Fibroblast of skin of back (primary cell): ENCODE measurements around the gene LTBP2.

Experiments
- DNase-seq: peaks from one replicate; pipeline ENCODE4 v3.0.0-alpha.2; 2013

The LTBP2 gene

GRCh38 chr14:74524812-74525135 lies 87.3 kb downstream of the LTBP2 start:
- DNase-seq = no peak

- DNase-seq = no peak
Observed at GRCh38 chr14:74524076-74524811, 87.8 kb downstream of the LTBP2 start.

GRCh38 chr14:74522740-74523139 lies 89.3 kb downstream of the LTBP2 start:
- DNase-seq = no peak

GRCh38 chr14:74521756-74522155 lies 90.3 kb downstream of the LTBP2 start:
- DNase-seq = no peak

- DNase-seq = no peak
Observed at GRCh38 chr14:74519316-74520074, 92.5 kb downstream of the LTBP2 start.

GRCh38 chr14:74518221-74518620 lies 93.8 kb downstream of the LTBP2 start:
- no peak for DNase-seq

GRCh38 chr14:74517731-74518130 lies 94.3 kb downstream of the LTBP2 start:
- DNase-seq = no peak

GRCh38 chr14:74516451-74517160 lies 95.4 kb downstream of the LTBP2 start:
- DNase-seq = peak; percentile 60

- no peak for DNase-seq
Observed at GRCh38 chr14:74515891-74516412, 96.1 kb downstream of the LTBP2 start.

GRCh38 chr14:74514471-74514941 lies 97.5 kb downstream of the LTBP2 start:
- peak; percentile 66 for DNase-seq

- no peak for DNase-seq
Observed at GRCh38 chr14:74511966-74512830, 99.8 kb downstream of the LTBP2 start.

- DNase-seq = peak; percentile 81
Observed at GRCh38 chr14:74510959-74511409, 101.1 kb downstream of the LTBP2 start.

GRCh38 chr14:74510223-74510931 lies 101.7 kb downstream of the LTBP2 start:
- DNase-seq = peak; percentile 41

GRCh38 chr14:74509587-74510222 lies 102.3 kb downstream of the LTBP2 start:
- no peak for DNase-seq

GRCh38 chr14:74508844-74509428 lies 103.1 kb downstream of the LTBP2 start:
- DNase-seq = no peak

GRCh38 chr14:74508292-74508731 lies 103.7 kb downstream of the LTBP2 start:
- DNase-seq = no peak

- no peak for DNase-seq
Observed at GRCh38 chr14:74507840-74508239, 104.2 kb downstream of the LTBP2 start.

- DNase-seq = no peak
Observed at GRCh38 chr14:74507085-74507484, 105.0 kb downstream of the LTBP2 start.

- no peak for DNase-seq
Observed at GRCh38 chr14:74506411-74506851, 105.6 kb downstream of the LTBP2 start.

GRCh38 chr14:74505831-74506230 lies 106.2 kb downstream of the LTBP2 start:
- no peak for DNase-seq
